ENCODE measurements around the gene SIX2. TPM values are rescaled to one million over a fixed set of nuclear protein-coding genes. Genes with fewer than 3 reads are reported as not detected.

Gene SIX2
- total RNA-seq (not detected), polyA plus RNA-seq (not detected)

DNA sequence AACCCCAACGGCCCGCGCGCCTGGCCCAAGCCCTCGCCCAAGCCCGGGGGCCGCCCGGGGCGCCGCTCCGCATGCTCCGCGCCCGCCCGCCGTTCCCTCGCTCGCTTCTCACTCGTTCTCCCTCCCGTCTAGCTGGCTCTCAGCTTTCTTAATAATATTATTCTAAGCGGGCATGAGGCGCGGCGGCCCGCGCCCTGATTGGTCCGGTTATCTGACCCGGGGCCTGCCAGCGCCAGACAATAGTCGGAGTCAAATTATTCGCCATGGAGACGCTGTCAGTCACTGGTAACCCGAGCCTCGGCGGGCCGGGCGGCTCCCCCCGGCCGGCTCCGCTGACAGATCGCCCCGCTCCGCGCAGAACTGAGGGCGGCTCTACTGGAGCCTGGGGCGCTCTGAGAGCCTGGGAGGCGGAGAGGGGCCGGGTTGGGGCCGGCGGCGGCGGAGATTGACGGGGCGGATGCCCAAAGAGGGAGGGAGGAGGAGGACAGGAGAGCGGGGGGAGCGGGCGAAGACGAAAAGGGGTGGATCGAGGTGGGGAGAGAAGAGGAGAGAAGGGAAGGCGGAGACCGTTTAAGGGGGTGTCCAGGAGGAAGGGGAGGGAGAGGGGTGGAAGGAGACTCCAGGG lies at the start of gene SIX2:
TSS of gene SIX2 (minus strand) at position 150 of the 625 bp plus-strand sequence. CDS start 342 bp downstream, outside the sequence.
- peak within 1 kb of the TSS; percentile 21 to 56 (median 51) for H3K4me3 ChIP-seq (ENCODE audit: low read depth in 1 of 3, low read length in 3 of 3)
- peaks cover 0 to 5% (median 0%) of the 10 kb centered on the region in 4 donors for H3K9me3 ChIP-seq (ENCODE audit: control insufficient read depth in 4 of 4, low read length in 3 of 4)
- 3% methylated on average over 61 of the region's 61 CpGs for WGBS
- TF ChIP-seq, protein P1, sequence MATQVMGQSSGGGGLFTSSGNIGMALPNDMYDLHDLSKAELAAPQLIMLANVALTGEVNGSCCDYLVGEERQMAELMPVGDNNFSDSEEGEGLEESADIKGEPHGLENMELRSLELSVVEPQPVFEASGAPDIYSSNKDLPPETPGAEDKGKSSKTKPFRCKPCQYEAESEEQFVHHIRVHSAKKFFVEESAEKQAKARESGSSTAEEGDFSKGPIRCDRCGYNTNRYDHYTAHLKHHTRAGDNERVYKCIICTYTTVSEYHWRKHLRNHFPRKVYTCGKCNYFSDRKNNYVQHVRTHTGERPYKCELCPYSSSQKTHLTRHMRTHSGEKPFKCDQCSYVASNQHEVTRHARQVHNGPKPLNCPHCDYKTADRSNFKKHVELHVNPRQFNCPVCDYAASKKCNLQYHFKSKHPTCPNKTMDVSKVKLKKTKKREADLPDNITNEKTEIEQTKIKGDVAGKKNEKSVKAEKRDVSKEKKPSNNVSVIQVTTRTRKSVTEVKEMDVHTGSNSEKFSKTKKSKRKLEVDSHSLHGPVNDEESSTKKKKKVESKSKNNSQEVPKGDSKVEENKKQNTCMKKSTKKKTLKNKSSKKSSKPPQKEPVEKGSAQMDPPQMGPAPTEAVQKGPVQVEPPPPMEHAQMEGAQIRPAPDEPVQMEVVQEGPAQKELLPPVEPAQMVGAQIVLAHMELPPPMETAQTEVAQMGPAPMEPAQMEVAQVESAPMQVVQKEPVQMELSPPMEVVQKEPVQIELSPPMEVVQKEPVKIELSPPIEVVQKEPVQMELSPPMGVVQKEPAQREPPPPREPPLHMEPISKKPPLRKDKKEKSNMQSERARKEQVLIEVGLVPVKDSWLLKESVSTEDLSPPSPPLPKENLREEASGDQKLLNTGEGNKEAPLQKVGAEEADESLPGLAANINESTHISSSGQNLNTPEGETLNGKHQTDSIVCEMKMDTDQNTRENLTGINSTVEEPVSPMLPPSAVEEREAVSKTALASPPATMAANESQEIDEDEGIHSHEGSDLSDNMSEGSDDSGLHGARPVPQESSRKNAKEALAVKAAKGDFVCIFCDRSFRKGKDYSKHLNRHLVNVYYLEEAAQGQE (IDR thresholded peaks at IDR 0.05) = no peak
- TF ChIP-seq NR2F2 (IDR thresholded peaks at IDR 0.05) = no peak
- TF ChIP-seq YY1 (IDR thresholded peaks at IDR 0.05) = no peak
- no peak for TF ChIP-seq FOXA1 (IDR thresholded peaks at IDR 0.05)
- TF ChIP-seq HNF4G (IDR thresholded peaks at IDR 0.05) = no peak
- no peaks in the 10 kb centered on the region for H3K36me3 ChIP-seq (ENCODE audit: control insufficient read depth in 4 of 4, insufficient read depth in 3 of 4, low read depth in 1 of 4, low read length in 3 of 4)
- H3K4me1 ChIP-seq (ENCODE audit: control insufficient read depth in 4 of 4, insufficient read depth in 4 of 4, low read length in 3 of 4) = peaks cover 35 to 54% (median 40%) of the 10 kb centered on the region in 4 donors
- peaks cover 4 to 51% (median 26%) of the 10 kb centered on the region in 4 donors for H3K27me3 ChIP-seq (ENCODE audit: control insufficient read depth in 4 of 4, insufficient read depth in 4 of 4, low read length in 3 of 4)
- no peak within 1 kb of the TSS for H3K9ac ChIP-seq (ENCODE audit: low read depth in 1 of 2, low read length in 2 of 2)
- no peak within 1 kb of the TSS for H3K27ac ChIP-seq (ENCODE audit: low read depth in 1 of 2, low read length in 2 of 2)
- DNase-seq (ENCODE audit: low spot score) = peak; percentile 46

DNA sequence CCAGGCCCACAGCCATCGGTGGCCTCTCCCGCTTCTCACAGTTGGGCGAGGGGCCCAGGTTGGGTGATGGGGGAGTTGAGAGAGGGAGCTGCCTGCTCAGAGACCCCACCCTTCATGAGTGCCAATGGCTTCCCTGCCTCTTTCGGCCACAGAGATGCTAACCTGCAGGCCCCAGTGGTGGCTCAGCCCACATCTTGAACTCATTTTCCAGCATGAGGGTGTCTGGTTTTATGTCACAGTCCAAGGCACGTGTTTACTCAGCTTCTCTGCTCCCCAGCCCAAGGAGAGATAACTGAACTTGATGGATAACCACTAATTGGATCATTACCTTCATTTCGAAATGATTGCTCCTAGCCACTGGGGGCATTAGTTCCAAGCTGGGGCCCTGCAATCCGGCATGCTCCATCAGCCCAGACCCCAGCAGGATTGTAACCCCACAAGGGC lies 45.9 kb upstream of the SIX2 start:
- Histone ChIP-seq H3K27ac (ENCODE audit: low read depth in 1 of 2, low read length in 2 of 2) (no peak overlapping the region), H3K36me3 (ENCODE audit: control insufficient read depth in 4 of 4, insufficient read depth in 3 of 4, low read depth in 1 of 4, low read length in 3 of 4) (no peaks in the 10 kb centered on the region), H3K9ac (ENCODE audit: low read depth in 1 of 2, low read length in 2 of 2) (no peak overlapping the region), H3K27me3 (ENCODE audit: control insufficient read depth in 4 of 4, insufficient read depth in 4 of 4, low read length in 3 of 4) (no peaks in the 10 kb centered on the region), H3K9me3 (ENCODE audit: control insufficient read depth in 4 of 4, low read length in 3 of 4) (no peaks in the 10 kb centered on the region), H3K4me3 (ENCODE audit: low read depth in 1 of 3, low read length in 3 of 3) (no peak overlapping the region), H3K4me1 (ENCODE audit: control insufficient read depth in 4 of 4, insufficient read depth in 4 of 4, low read length in 3 of 4) (no peaks in the 10 kb centered on the region)
- 84% methylated on average over 7 of the region's 7 CpGs for WGBS
- TF ChIP-seq YY1 (IDR thresholded peaks at IDR 0.05) (no peak), HNF4G (IDR thresholded peaks at IDR 0.05) (no peak), RAD21 (IDR thresholded peaks at IDR 0.05) (no peak), FOXA2 (IDR thresholded peaks at IDR 0.05) (no peak), HNF4A (conservative IDR thresholded peaks at IDR 0.05) (no peak), JUND (IDR thresholded peaks at IDR 0.05) (no peak), FOXA1 (IDR thresholded peaks at IDR 0.05) (no peak), GABPA (IDR thresholded peaks at IDR 0.05 in 1 of 2, conservative IDR thresholded peaks at IDR 0.05 in 1 of 2) (no peak)
- TF ChIP-seq, protein P2, sequence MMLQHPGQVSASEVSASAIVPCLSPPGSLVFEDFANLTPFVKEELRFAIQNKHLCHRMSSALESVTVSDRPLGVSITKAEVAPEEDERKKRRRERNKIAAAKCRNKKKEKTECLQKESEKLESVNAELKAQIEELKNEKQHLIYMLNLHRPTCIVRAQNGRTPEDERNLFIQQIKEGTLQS (IDR thresholded peaks at IDR 0.05) = no peak
- TF ChIP-seq, protein P1 (IDR thresholded peaks at IDR 0.05) = no peak
- DNase-seq (ENCODE audit: low spot score) = no peak
